Keratinocyte (primary cell): ENCODE measurements around the gene MIGA2.

Experiments
- EZH2 ChIP-seq: IDR thresholded peaks from one replicate; pipeline ENCODE4 v1.6.1; 2012; ENCODE audit warnings: inconsistent platforms, mild to moderate bottlenecking, low read length, moderate library complexity
- TF ChIP-seq, protein P1 (sequence below), 3 experiments: IDR thresholded peaks in 1 of 3; conservative IDR thresholded peaks in 1 of 3; optimal IDR thresholded peaks in 1 of 3; 2 replicates in 2 of 3; 3 replicates in 1 of 3; pipeline versions ENCODE3 to v1.5.1; 2011; ENCODE audit warnings: low read length in 3 of 3, mild to moderate bottlenecking in 3 of 3, moderate library complexity in 2 of 3, control low read depth in 1 of 3, inconsistent platforms in 1 of 3; ENCODE audit not compliant: insufficient read depth in 2 of 3; ENCODE audit errors: extremely low read depth in 1 of 3

DNA sequence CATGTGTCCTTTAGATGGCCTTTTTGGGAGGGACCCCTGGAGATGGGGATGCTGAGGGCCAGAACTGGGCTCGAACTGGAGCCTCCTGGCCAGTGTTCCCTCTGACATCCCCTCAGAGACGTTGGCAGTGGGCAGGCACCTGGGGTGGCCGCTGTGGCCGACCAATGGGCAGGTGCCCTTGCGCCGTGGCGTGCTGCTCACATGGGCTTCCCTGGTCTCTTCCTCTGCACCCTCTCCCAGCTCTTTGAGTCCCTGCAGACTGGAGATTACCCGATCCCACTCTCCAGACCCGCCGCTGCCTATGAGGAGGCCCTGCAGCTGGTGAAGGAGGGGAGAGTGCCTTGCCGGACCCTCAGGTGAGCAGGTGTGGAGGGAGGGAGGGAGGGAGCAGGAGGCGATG is 24.6 kb downstream of the MIGA2 start:
- TF ChIP-seq, protein P1, sequence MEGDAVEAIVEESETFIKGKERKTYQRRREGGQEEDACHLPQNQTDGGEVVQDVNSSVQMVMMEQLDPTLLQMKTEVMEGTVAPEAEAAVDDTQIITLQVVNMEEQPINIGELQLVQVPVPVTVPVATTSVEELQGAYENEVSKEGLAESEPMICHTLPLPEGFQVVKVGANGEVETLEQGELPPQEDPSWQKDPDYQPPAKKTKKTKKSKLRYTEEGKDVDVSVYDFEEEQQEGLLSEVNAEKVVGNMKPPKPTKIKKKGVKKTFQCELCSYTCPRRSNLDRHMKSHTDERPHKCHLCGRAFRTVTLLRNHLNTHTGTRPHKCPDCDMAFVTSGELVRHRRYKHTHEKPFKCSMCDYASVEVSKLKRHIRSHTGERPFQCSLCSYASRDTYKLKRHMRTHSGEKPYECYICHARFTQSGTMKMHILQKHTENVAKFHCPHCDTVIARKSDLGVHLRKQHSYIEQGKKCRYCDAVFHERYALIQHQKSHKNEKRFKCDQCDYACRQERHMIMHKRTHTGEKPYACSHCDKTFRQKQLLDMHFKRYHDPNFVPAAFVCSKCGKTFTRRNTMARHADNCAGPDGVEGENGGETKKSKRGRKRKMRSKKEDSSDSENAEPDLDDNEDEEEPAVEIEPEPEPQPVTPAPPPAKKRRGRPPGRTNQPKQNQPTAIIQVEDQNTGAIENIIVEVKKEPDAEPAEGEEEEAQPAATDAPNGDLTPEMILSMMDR (optimal IDR thresholded peaks at IDR 0.05 in 1 of 3, IDR thresholded peaks at IDR 0.05 in 1 of 3, conservative IDR thresholded peaks at IDR 0.05 in 1 of 3; ENCODE audit: extremely low read depth in 1 of 3, insufficient read depth in 2 of 3, low read length in 3 of 3), result no peak
- no peak for TF ChIP-seq EZH2
